ENCODE measurements around the gene CSMD2.

- TF ChIP-seq, protein P1, sequence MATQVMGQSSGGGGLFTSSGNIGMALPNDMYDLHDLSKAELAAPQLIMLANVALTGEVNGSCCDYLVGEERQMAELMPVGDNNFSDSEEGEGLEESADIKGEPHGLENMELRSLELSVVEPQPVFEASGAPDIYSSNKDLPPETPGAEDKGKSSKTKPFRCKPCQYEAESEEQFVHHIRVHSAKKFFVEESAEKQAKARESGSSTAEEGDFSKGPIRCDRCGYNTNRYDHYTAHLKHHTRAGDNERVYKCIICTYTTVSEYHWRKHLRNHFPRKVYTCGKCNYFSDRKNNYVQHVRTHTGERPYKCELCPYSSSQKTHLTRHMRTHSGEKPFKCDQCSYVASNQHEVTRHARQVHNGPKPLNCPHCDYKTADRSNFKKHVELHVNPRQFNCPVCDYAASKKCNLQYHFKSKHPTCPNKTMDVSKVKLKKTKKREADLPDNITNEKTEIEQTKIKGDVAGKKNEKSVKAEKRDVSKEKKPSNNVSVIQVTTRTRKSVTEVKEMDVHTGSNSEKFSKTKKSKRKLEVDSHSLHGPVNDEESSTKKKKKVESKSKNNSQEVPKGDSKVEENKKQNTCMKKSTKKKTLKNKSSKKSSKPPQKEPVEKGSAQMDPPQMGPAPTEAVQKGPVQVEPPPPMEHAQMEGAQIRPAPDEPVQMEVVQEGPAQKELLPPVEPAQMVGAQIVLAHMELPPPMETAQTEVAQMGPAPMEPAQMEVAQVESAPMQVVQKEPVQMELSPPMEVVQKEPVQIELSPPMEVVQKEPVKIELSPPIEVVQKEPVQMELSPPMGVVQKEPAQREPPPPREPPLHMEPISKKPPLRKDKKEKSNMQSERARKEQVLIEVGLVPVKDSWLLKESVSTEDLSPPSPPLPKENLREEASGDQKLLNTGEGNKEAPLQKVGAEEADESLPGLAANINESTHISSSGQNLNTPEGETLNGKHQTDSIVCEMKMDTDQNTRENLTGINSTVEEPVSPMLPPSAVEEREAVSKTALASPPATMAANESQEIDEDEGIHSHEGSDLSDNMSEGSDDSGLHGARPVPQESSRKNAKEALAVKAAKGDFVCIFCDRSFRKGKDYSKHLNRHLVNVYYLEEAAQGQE (IDR thresholded peaks at IDR 0.05; ENCODE audit: low read depth, low read length): no peak
- no peak for TF ChIP-seq MXI1 (IDR thresholded peaks at IDR 0.05; ENCODE audit: low read depth, low read length)
- TF ChIP-seq POLR2AphosphoS5 (IDR thresholded peaks at IDR 0.05; ENCODE audit: low read depth, low read length): no peak
- no peak for TF ChIP-seq CTCF (IDR thresholded peaks at IDR 0.05)
- no peak for TF ChIP-seq RAD21 (IDR thresholded peaks at IDR 0.05; ENCODE audit: low read length)
- TF ChIP-seq EP300 (IDR thresholded peaks at IDR 0.05; ENCODE audit: borderline replicate concordance in 1 of 2, low read depth in 1 of 2, low read length in 1 of 2): no peak
Observed at GRCh38 chr1:33561576-33561975, 603.5 kb downstream of the CSMD2 start.
